ENCODE measurements around the gene GBP2.
"Not testable (repeated sequence)": the region's sequence is repeated elsewhere in the genome, so short reads cannot be mapped to it uniquely, and the experiment has no call there.

- TF ChIP-seq POLR2AphosphoS5, CTCF, POLR2A (IDR thresholded peaks at IDR 0.05): not testable (repeated sequence)
Measured at GRCh38 chr1:89072466-89073065, 53.3 kb downstream of the GBP2 start.

Measured in suprapubic skin (tissue), 4 donors.